ENCODE results near the gene CA10.

DNA sequence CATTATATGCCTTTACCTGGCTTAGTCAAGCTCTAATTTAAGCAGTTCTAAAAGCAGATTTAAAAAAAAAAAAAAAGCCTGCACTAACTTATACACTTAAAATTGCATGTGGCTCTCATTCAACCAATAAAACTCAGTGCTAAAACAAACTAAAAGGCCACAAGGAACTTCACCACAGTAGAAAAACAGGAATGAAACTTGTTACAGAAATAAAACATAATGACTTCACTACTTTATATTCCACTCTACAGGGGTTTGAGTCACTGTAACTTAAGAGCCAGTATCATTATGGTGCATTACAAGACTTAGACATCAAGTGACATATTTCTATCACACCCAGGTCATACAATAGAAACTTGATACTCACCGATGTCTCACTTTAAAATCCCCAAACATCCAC, 11.1 kb downstream of the CA10 start:
- TF ChIP-seq CTCF (IDR thresholded peaks at IDR 0.05) (no peak), POLR2AphosphoS5 (IDR thresholded peaks at IDR 0.05) (no peak), EP300 (IDR thresholded peaks at IDR 0.05) (no peak), POLR2A (IDR thresholded peaks at IDR 0.05) (no peak)

Measured in gastroesophageal sphincter (tissue), 3 donors.